GM12878 (cell line): ENCODE results near the gene NPLOC4. TPM values are rescaled to one million over a fixed set of nuclear protein-coding genes. Genes with fewer than 3 reads are reported as not detected.

Experiments
- CREB1 ChIP-seq: IDR thresholded peaks from 2 replicates; pipeline ENCODE4 v1.6.1; 2012; ENCODE audit warnings: low read depth, mild to moderate bottlenecking, inconsistent platforms
- DPF2 ChIP-seq: fragments of 450-650 bp; IDR thresholded peaks from 2 replicates; pipeline ENCODE4 v1.6.1; 2017; ENCODE audit warnings: mild to moderate bottlenecking
- EED ChIP-seq: sonication (generic); IDR thresholded peaks from 2 replicates; pipeline ENCODE4 v1.6.1; 2016; ENCODE audit warnings: antibody characterized with exemption, low read depth
- ETV6 ChIP-seq, 2 experiments: fragments of 450-650 bp in 1 of 2; IDR thresholded peaks in 1 of 2; conservative IDR thresholded peaks in 1 of 2; 2 replicates each; pipeline ENCODE4 v1.6.1; 2014; ENCODE audit warnings: antibody characterized with exemption in 1 of 2, borderline replicate concordance in 1 of 2, low read depth in 1 of 2, mild to moderate bottlenecking in 1 of 2, moderate library complexity in 1 of 2
- FOXK2 ChIP-seq: fragments of 450-650 bp; IDR thresholded peaks from 2 replicates; pipeline ENCODE4 v1.6.1; 2017; ENCODE audit warnings: mild to moderate bottlenecking, moderate library complexity
- HDGF ChIP-seq: fragments of 450-650 bp; IDR thresholded peaks from 2 replicates; pipeline ENCODE4 v1.6.1; 2016; ENCODE audit warnings: antibody characterized with exemption
- JUNB ChIP-seq: IDR thresholded peaks from 2 replicates; pipeline ENCODE4 v1.6.1; 2016; ENCODE audit warnings: antibody characterized with exemption, mild to moderate bottlenecking
- JUND ChIP-seq: IDR thresholded peaks from 2 replicates; pipeline ENCODE4 v1.6.1; 2012; ENCODE audit warnings: low read depth, mild to moderate bottlenecking, low read length, improper control_type of control experiment, moderate library complexity
- MLLT1 ChIP-seq: fragments of 450-650 bp; IDR thresholded peaks from 2 replicates; pipeline ENCODE4 v1.6.1; 2016; ENCODE audit warnings: mild to moderate bottlenecking
- MXI1 ChIP-seq: fragments of 150-350 bp; IDR thresholded peaks from 2 replicates; pipeline ENCODE4 v1.6.1; 2011; ENCODE audit warnings: low read depth, mild to moderate bottlenecking, inconsistent platforms, low read length, improper control_type of control experiment
- NBN ChIP-seq: fragments of 450-650 bp; IDR thresholded peaks from 2 replicates; pipeline ENCODE4 v1.6.1; 2016
- NFIC ChIP-seq: IDR thresholded peaks from 2 replicates; pipeline ENCODE4 v1.6.1; 2012; ENCODE audit warnings: low read depth, mild to moderate bottlenecking, inconsistent platforms, low read length, moderate library complexity
- NFXL1 ChIP-seq: fragments of 450-650 bp; IDR thresholded peaks from 2 replicates; pipeline ENCODE4 v1.6.1; 2017; ENCODE audit warnings: antibody characterized with exemption, mild to moderate bottlenecking, borderline replicate concordance
- POLR2A ChIP-seq: IDR thresholded peaks from 2 replicates; pipeline ENCODE4 v1.6.1; 2011; ENCODE audit warnings: low read depth, mild to moderate bottlenecking, low read length
- POLR2AphosphoS5 ChIP-seq: IDR thresholded peaks from 2 replicates; pipeline ENCODE4 v1.6.1; 2011; ENCODE audit warnings: mild to moderate bottlenecking, low read length, inconsistent platforms
- POU2F2 ChIP-seq: IDR thresholded peaks from 3 replicates; pipeline ENCODE4 v1.6.1; 2011; ENCODE audit warnings: low read depth, mild to moderate bottlenecking, low read length, borderline replicate concordance
- PRDM15 ChIP-seq: fragments of 450-650 bp; formaldehyde crosslinking; IDR thresholded peaks from 2 replicates; pipeline ENCODE4 v1.4.0; 2020; ENCODE audit warnings: mild to moderate bottlenecking, moderate library complexity
- SIN3A ChIP-seq: IDR thresholded peaks from 2 replicates; pipeline ENCODE4 v1.6.1; 2012; ENCODE audit warnings: low read depth, low read length, improper control_type of control experiment
- SMC3 ChIP-seq: IDR thresholded peaks from 2 replicates; pipeline ENCODE4 v1.6.1; 2011; ENCODE audit warnings: low read length, improper control_type of control experiment, borderline replicate concordance
- SREBF1 ChIP-seq: IDR thresholded peaks from 2 replicates; pipeline ENCODE4 v1.6.1; 2012; ENCODE audit warnings: mild to moderate bottlenecking, low read length
- SRF ChIP-seq, 2 experiments: IDR thresholded peaks; 2 replicates each; pipeline ENCODE4 v1.6.1; 2011; ENCODE audit warnings: low read depth in 2 of 2, low read length in 2 of 2, mild to moderate bottlenecking in 1 of 2, moderate library complexity in 1 of 2
- STAT1 ChIP-seq: fragments of 450-650 bp; conservative IDR thresholded peaks from 2 replicates; pipeline ENCODE4 v1.6.1; 2014; ENCODE audit warnings: antibody characterized with exemption, mild to moderate bottlenecking
- TAF1 ChIP-seq: IDR thresholded peaks from 2 replicates; pipeline ENCODE4 v1.6.1; 2011; ENCODE audit warnings: mild to moderate bottlenecking, low read depth, low read length, borderline replicate concordance
- ZBTB4 ChIP-seq: fragments of 450-650 bp; formaldehyde crosslinking; IDR thresholded peaks from 2 replicates; pipeline ENCODE4 v1.4.0; 2022; ENCODE audit warnings: mild to moderate bottlenecking, moderate library complexity
- polyA plus RNA-seq, 11 experiments: library from polyadenylated mRNA; depleted of rRNA in 4 of 11; unstranded in 6 of 11; stranded (reverse) in 5 of 11; fragments of >200 nt; fragmentation: Nextera tagmentation in 4 of 11; fragmentation: Illumina TruSeq in 1 of 11; extraction: Ambion mirVana in 4 of 11; extraction: Trizol in 1 of 11; gene quantifications; 1 replicate in 1 of 11; 2 replicates in 10 of 11; pipeline versions ENCODE4 v1.2.1 to v1.2.3, GENCODE V29; 2011 to 2016; ENCODE audit warnings: inconsistent platforms in 2 of 11, missing spikeins in 2 of 11, low read depth in 1 of 11
- total RNA-seq, 4 experiments: library from RNA; depleted of rRNA in 3 of 4; stranded (reverse); fragments of >200 nt in 3 of 4; fragmentation: Illumina TruSeq in 1 of 4; extraction: Trizol in 1 of 4; gene quantifications; 2 replicates each; pipeline versions ENCODE4 v1.2.1 to v1.2.3, GENCODE V29; 2013 to 2021

Gene NPLOC4
- total and polyA plus RNA-seq, 10 of the 15 experiments (the other 5 are each of a cell fraction or from before 2014, with no cell fraction given) = 1.5 to 83.7 (median 45.8) TPM

- TF ChIP-seq PRDM15 (CRISPR knock-in tag) (no peak), MLLT1 (no peak), SREBF1 (no peak), STAT1 (no peak), POLR2AphosphoS5 (peak; percentile 60; the same call in 1 of the 2 replicates), TAF1 (no peak), ETV6 (conservative IDR thresholded peaks at IDR 0.05 in 1 of 2, IDR thresholded peaks at IDR 0.05 in 1 of 2; ENCODE audit: borderline replicate concordance in 1 of 2, low read depth in 1 of 2) (no peak), ZBTB4 (CRISPR knock-in tag) (no peak), POU2F2 (no peak; the same call in 2 of the 3 replicates), SIN3A (no peak), NFIC (no peak), JUND (no peak), SMC3 (no peak), CREB1 (no peak), JUNB (no peak), SRF (IDR thresholded peaks at IDR 0.05; ENCODE audit: low read depth in 2 of 2, low read length in 2 of 2) (no peak), MXI1 (0 out of 2 replicates have a peak, but pooled peaks have one; percentile 8), HDGF (peak; percentile 17; the same call in 1 of the 2 replicates), NFXL1 (no peak), POLR2A (peak; percentile 39; the same call in 1 of the 2 replicates), DPF2 (no peak), NBN (0 out of 2 replicates have a peak, but pooled peaks have one; percentile 10), EED (no peak), FOXK2 (no peak)
These were observed 118.1 kb downstream of the NPLOC4 start (continued) for GRCh38 chr17:81518785-81519283.
